B cell (primary cell): ENCODE measurements around the gene STXBP4. TPM values are rescaled to one million over a fixed set of nuclear protein-coding genes. Genes with fewer than 3 reads are reported as not detected.

Source experiments
- ATAC-seq: fragments of 200-7000 bp; cut with Tn5 transposase; one replicate; pipeline ENCODE4 v1.10.0; 2021; ENCODE audit warnings: low read depth, mild to moderate bottlenecking, moderate number of reproducible peaks, moderate library complexity
- CTCF ChIA-PET: fragments of 350-600 bp; sonication (Branson Sonifier 250); formaldehyde crosslinking; loops from one replicate; lab custom pipeline; 2021; ENCODE audit warnings: antibody characterized with exemption, inconsistent platforms; lab: Charles Lee
- POLR2A ChIA-PET: fragments of 350-600 bp; sonication (Branson Sonifier 250); formaldehyde crosslinking; loops from one replicate; lab custom pipeline; 2021; ENCODE audit warnings: antibody characterized with exemption; lab: Charles Lee
- DNase-seq: peaks from one replicate; pipeline ENCODE4 v3.0.0; 2013
- H2AFZ ChIP-seq: 2 replicates; pipeline ENCODE4 v1.6.1; 2012; ENCODE audit warnings: mild to moderate bottlenecking, low read depth, low read length; ENCODE audit not compliant: insufficient read depth, poor library complexity, severe bottlenecking
- H3K27ac ChIP-seq, 2 donors: 1 replicate in 1 of 2; 2 replicates in 1 of 2; pipeline ENCODE4 v1.5.1; 2012 to 2013; ENCODE audit warnings: low read length in 2 of 2, mild to moderate bottlenecking in 2 of 2, moderate library complexity in 1 of 2
- H3K27me3 ChIP-seq, 4 experiments: fragments of 200-600 bp in 1 of 4; sonication (generic) in 1 of 4; replicated peaks in 1 of 4; 1 replicate in 2 of 4; 2 replicates in 2 of 4; pipeline versions ENCODE4 v1.6.1 to v1.7.0; 2013 to 2016; ENCODE audit warnings: low read length in 3 of 4, mild to moderate bottlenecking in 2 of 4, mixed read lengths in 1 of 4, moderate library complexity in 1 of 4; ENCODE audit not compliant: insufficient read depth in 4 of 4, control insufficient read depth in 3 of 4; ENCODE audit errors: control extremely low read depth in 1 of 4
- H3K36me3 ChIP-seq, 2 experiments: replicated peaks in 1 of 2; 1 replicate in 1 of 2; 2 replicates in 1 of 2; pipeline versions ENCODE4 v1.6.1 to v1.7.1; 2013; ENCODE audit warnings: low read length in 1 of 2; ENCODE audit not compliant: insufficient read depth in 2 of 2, control insufficient read depth in 1 of 2; ENCODE audit errors: control extremely low read depth in 1 of 2, extremely low read depth in 1 of 2
- H3K4me1 ChIP-seq, 2 donors: fragments of 200-600 bp in 1 of 2; sonication (generic) in 1 of 2; 1 replicate in 1 of 2; 2 replicates in 1 of 2; pipeline versions ENCODE4 v1.5.1 to v1.6.1; 2013 to 2017; ENCODE audit warnings: low read length in 2 of 2; ENCODE audit not compliant: control insufficient read depth in 2 of 2, insufficient read depth in 2 of 2
- H3K4me2 ChIP-seq: replicated peaks from 2 replicates; pipeline ENCODE3; 2012; ENCODE audit warnings: mild to moderate bottlenecking, low read depth, low read length; ENCODE audit not compliant: poor library complexity, severe bottlenecking
- H3K4me3 ChIP-seq, 5 experiments: fragments of 200-600 bp in 1 of 5; sonication (generic) in 1 of 5; 1 replicate in 3 of 5; 2 replicates in 2 of 5; pipeline versions ENCODE4 v1.5.1 to v1.7.0; 2011 to 2016; ENCODE audit warnings: low read length in 4 of 5, mild to moderate bottlenecking in 4 of 5, low read depth in 2 of 5, control low read depth in 1 of 5, moderate library complexity in 1 of 5; ENCODE audit not compliant: insufficient read depth in 1 of 5; ENCODE audit errors: control extremely low read depth in 1 of 5, extremely low read depth in 1 of 5
- H3K79me2 ChIP-seq: fragments of 200-600 bp; sonication (generic); one replicate; pipeline ENCODE4 v1.6.0; 2016; ENCODE audit warnings: low read length; ENCODE audit not compliant: control insufficient read depth, insufficient read depth
- H3K9ac ChIP-seq: fragments of 200-600 bp; sonication (generic); 2 replicates; pipeline ENCODE4 v1.6.1; 2017; ENCODE audit warnings: mild to moderate bottlenecking, low read length, moderate library complexity
- H3K9me3 ChIP-seq, 3 donors: one replicate each; pipeline versions ENCODE4 v1.6.1 to v1.7.1; 2013; ENCODE audit warnings: low read length in 2 of 3; ENCODE audit not compliant: control insufficient read depth in 2 of 3, insufficient read depth in 1 of 3; ENCODE audit errors: control extremely low read depth in 1 of 3
- H4K20me1 ChIP-seq: 2 replicates; pipeline ENCODE4 v1.6.0; 2012; ENCODE audit warnings: mild to moderate bottlenecking, low read length; ENCODE audit not compliant: insufficient read depth, control insufficient read depth, poor library complexity, severe bottlenecking
- H3K27ac Mint-ChIP-seq: one replicate; pipeline ENCODE4 v1.8.0; 2021; ENCODE audit warnings: mixed read lengths
- H3K27me3 Mint-ChIP-seq: one replicate; pipeline ENCODE4 v1.8.0; 2021; ENCODE audit warnings: mixed read lengths
- H3K4me1 Mint-ChIP-seq: one replicate; pipeline ENCODE4 v1.8.0; 2021; ENCODE audit warnings: mixed read lengths
- H3K4me3 Mint-ChIP-seq: one replicate; pipeline ENCODE4 v1.8.0; 2021; ENCODE audit warnings: mixed read lengths
- H3K9me3 Mint-ChIP-seq: one replicate; pipeline ENCODE4 v1.8.0; 2022; ENCODE audit warnings: mixed read lengths; ENCODE audit not compliant: insufficient read depth
- EZH2 ChIP-seq: IDR thresholded peaks from 2 replicates; pipeline ENCODE4 v1.6.1; 2012; ENCODE audit warnings: borderline replicate concordance, low read depth, mild to moderate bottlenecking, moderate library complexity, low read length; ENCODE audit not compliant: insufficient read depth, poor library complexity, severe bottlenecking
- WGBS: methylation state at CpG from one replicate; pipeline ENCODE4 v1.1.5; 2013; ENCODE audit warnings: missing lambda C conversion rate; ENCODE audit not compliant: insufficient coverage; 5-methylcytosine and 5-hydroxymethylcytosine counted together
- intact Hi-C: fragments of 100-400 bp; cut with micrococcal nuclease; formaldehyde crosslinking; loops from one replicate; pipeline ENCODE4 v1.10.0; 2022
- polyA plus RNA-seq: library from polyadenylated mRNA; depleted of rRNA; stranded (reverse); fragments of >200 nt; gene quantifications from 2 replicates; pipeline ENCODE4 v1.2.3, GENCODE V29; 2012
- total RNA-seq, 2 donors: library from RNA; stranded (reverse); fragments of 120-200 nt in 1 of 2; gene quantifications; 1 replicate in 1 of 2; 2 replicates in 1 of 2; pipeline versions ENCODE4 v1.2.3 to v1.2.4, GENCODE V29; 2013 to 2022
- TF ChIP-seq, protein P1 (sequence below): fragments of 200-600 bp; IDR thresholded peaks from one replicate; pipeline ENCODE4 v1.8.0; 2022; ENCODE audit warnings: antibody characterized with exemption, mild to moderate bottlenecking

Gene STXBP4
- total and polyA plus RNA-seq, 2 donors (not counting 1 experiment from before 2014, with no cell fraction given) = 1.2 to 11.4 TPM

DNA sequence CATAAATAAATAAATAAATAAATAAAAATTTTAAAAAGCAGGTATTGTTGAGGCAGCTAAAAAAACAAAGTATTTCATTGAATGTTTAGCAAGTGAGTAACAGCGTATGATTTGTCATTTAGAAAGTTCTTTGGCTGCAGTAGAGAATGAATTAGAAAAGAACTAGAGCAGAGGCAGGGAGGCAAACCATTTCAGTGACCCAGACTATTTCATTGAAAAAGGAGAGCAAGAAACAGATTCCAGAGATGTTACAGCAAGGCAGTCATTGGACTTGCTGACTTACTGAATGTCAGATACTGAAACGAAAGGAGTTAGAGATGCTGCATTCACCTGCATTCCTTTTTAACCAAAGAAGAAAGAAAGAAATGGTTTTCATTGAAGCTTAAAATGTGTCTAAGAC is 190.7 kb downstream of the STXBP4 start:
- ChIA-PET POLR2A (no interaction called here), CTCF (no interaction called here)
- no peaks in the 10 kb centered on the region for H3K27me3 Mint-ChIP-seq
- Histone ChIP-seq H3K4me1 (no peaks in the 10 kb centered on the region), H3K27me3 (no peaks in the 10 kb centered on the region), H3K36me3 (no peaks in the 10 kb centered on the region), H3K79me2 (no peaks in the 10 kb centered on the region), H3K9me3 (no peaks in the 10 kb centered on the region), H3K4me3 (no peak overlapping the region), H3K27ac (no peak overlapping the region), H2AFZ (no peak overlapping the region), H3K9ac (no peak overlapping the region), H3K4me2 (no peak overlapping the region), H4K20me1 (no peaks in the 10 kb centered on the region)
- DNase-seq (no peak), ATAC-seq (no peak)
- no peak overlapping the region for H3K4me3 Mint-ChIP-seq
- TF ChIP-seq, protein P1, sequence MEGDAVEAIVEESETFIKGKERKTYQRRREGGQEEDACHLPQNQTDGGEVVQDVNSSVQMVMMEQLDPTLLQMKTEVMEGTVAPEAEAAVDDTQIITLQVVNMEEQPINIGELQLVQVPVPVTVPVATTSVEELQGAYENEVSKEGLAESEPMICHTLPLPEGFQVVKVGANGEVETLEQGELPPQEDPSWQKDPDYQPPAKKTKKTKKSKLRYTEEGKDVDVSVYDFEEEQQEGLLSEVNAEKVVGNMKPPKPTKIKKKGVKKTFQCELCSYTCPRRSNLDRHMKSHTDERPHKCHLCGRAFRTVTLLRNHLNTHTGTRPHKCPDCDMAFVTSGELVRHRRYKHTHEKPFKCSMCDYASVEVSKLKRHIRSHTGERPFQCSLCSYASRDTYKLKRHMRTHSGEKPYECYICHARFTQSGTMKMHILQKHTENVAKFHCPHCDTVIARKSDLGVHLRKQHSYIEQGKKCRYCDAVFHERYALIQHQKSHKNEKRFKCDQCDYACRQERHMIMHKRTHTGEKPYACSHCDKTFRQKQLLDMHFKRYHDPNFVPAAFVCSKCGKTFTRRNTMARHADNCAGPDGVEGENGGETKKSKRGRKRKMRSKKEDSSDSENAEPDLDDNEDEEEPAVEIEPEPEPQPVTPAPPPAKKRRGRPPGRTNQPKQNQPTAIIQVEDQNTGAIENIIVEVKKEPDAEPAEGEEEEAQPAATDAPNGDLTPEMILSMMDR = no peak
- TF ChIP-seq EZH2 = no peak
- WGBS = 100% methylated on average over 1 of the region's 2 CpGs
- intact Hi-C loops = no loop called here
- no peaks in the 10 kb centered on the region for H3K9me3 Mint-ChIP-seq
- H3K4me1 Mint-ChIP-seq = peaks cover 3% of the 10 kb centered on the region
- H3K27ac Mint-ChIP-seq = no peak overlapping the region

DNA sequence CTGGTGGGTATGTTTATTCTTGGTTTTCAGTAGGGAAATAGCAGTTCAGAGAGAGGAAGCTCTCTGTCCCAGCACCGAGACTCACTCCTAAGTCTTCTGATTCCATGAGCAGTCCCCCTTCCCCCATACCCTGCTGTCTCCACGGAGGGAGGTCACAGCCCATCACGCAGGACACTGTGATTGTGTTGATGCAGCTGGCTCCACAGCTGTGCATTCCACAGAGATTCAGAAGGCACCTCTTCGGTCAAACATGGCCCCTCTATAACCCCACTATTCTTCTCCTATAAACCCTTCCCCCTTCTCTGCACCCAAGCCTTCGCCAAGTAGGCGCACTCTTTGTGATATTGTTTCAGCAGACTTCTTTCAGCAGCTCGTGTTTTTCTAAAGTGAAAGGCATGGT is 191.9 kb downstream of the STXBP4 start:
- Mint-ChIP-seq H3K4me1 (peaks cover 3% of the 10 kb centered on the region), H3K27ac (no peak overlapping the region), H3K9me3 (no peaks in the 10 kb centered on the region), H3K27me3 (no peaks in the 10 kb centered on the region), H3K4me3 (no peak overlapping the region)
- no peaks in the 10 kb centered on the region for H4K20me1 ChIP-seq
- no peak overlapping the region for H3K4me2 ChIP-seq
- DNase-seq (no peak), ATAC-seq (no peak)
- POLR2A ChIA-PET = no interaction called here
- TF ChIP-seq, protein P1 = no peak
- TF ChIP-seq EZH2 = no peak
- H3K36me3 ChIP-seq = no peaks in the 10 kb centered on the region
- no peaks in the 10 kb centered on the region for H3K4me1 ChIP-seq
- H3K9me3 ChIP-seq = no peaks in the 10 kb centered on the region
- H3K27ac ChIP-seq = no peak overlapping the region
- no peaks in the 10 kb centered on the region for H3K79me2 ChIP-seq
- 100% methylated on average over 2 of the region's 7 CpGs for WGBS
- intact Hi-C loops = no loop called here
- CTCF ChIA-PET = no interaction called here
- H3K4me3 ChIP-seq = no peak overlapping the region
- H2AFZ ChIP-seq = no peak overlapping the region
- no peaks in the 10 kb centered on the region for H3K27me3 ChIP-seq
- no peak overlapping the region for H3K9ac ChIP-seq
